OCI-LY3 (cell line): Measurements from ENCODE around the gene GRIK2.

Source experiments
- CTCF ChIP-seq: fragments of 200-600, 300-600 bp; sonication (generic); IDR thresholded peaks from 2 replicates; pipeline ENCODE4 v1.5.1; 2014; ENCODE audit warnings: antibody characterized with exemption, low read length, low read depth
- EZH2phosphoT487 ChIP-seq: fragments of 200-600 bp; shearing (Covaris generic); IDR thresholded peaks from 2 replicates; pipeline ENCODE4 v1.6.1; 2018; ENCODE audit warnings: antibody characterized with exemption, mixed run types, low read depth

- TF ChIP-seq CTCF (no peak), EZH2phosphoT487 (no peak)
Measured at GRCh38 chr6:101344885-101345284, 48.6 kb upstream of the GRIK2 start.
